WTC11 (cell line): ENCODE results near the gene GRM4. TPM values are rescaled to one million over a fixed set of nuclear protein-coding genes. Genes with fewer than 3 reads are reported as not detected.

Experiments
- ATAC-seq: fragments of 200-7000 bp; cut with Tn5 transposase; 2 replicates; pipeline ENCODE4 v1.10.0; 2021; ENCODE audit warnings: mild to moderate bottlenecking, moderate library complexity
- CTCF ChIA-PET: fragments of 300-600 bp; sonication (Branson Sonifier 250); formaldehyde crosslinking; loops from one replicate; lab custom pipeline; 2021; ENCODE audit warnings: antibody characterized with exemption; lab: Charles Lee
- POLR2A ChIA-PET: fragments of 350-600 bp; sonication (Branson Sonifier 250); formaldehyde crosslinking; loops from one replicate; lab custom pipeline; 2021; ENCODE audit warnings: antibody characterized with exemption; lab: Charles Lee
- DNase-seq: peaks from one replicate; pipeline ENCODE4 v3.0.0; 2021; ENCODE audit warnings: low spot score
- H3K27ac Mint-ChIP-seq: 2 replicates; pipeline ENCODE4 v1.8.0; 2021; ENCODE audit warnings: mixed read lengths
- H3K27me3 Mint-ChIP-seq: 2 replicates; pipeline ENCODE4 v1.8.0; 2021; ENCODE audit warnings: low read depth, mild to moderate bottlenecking, moderate library complexity, mixed read lengths
- H3K36me3 Mint-ChIP-seq: 2 replicates; pipeline ENCODE4 v1.8.0; 2021; ENCODE audit warnings: mixed read lengths
- H3K4me1 Mint-ChIP-seq: 2 replicates; pipeline ENCODE4 v1.8.0; 2022; ENCODE audit warnings: mixed read lengths
- H3K4me3 Mint-ChIP-seq: 2 replicates; pipeline ENCODE4 v1.8.0; 2021; ENCODE audit warnings: mild to moderate bottlenecking, moderate library complexity, mixed read lengths
- H3K9me3 Mint-ChIP-seq: 2 replicates; pipeline ENCODE4 v1.8.0; 2021; ENCODE audit warnings: mixed read lengths
- ATF1 ChIP-seq: sonication (generic); formaldehyde crosslinking; IDR thresholded peaks from 2 replicates; pipeline ENCODE4 v1.8.1; 2023; ENCODE audit warnings: mild to moderate bottlenecking, moderate library complexity, missing genetic modification reagents
- ELF4 ChIP-seq: sonication (generic); formaldehyde crosslinking; IDR thresholded peaks from 2 replicates; pipeline ENCODE4 v1.8.1; 2022; ENCODE audit warnings: low read depth, mild to moderate bottlenecking, moderate library complexity, missing genetic modification reagents
- FOXJ3 ChIP-seq: sonication (generic); formaldehyde crosslinking; IDR thresholded peaks from 2 replicates; pipeline ENCODE4 v1.9.0; 2021; ENCODE audit warnings: missing genetic modification reagents, mild to moderate bottlenecking, borderline replicate concordance
- GRHL2 ChIP-seq: fragments of 250-450 bp; sonication (Bioruptor Pico); IDR thresholded peaks from 2 replicates; pipeline ENCODE4 v1.8.0; 2022; ENCODE audit warnings: mild to moderate bottlenecking, moderate library complexity; ENCODE audit not compliant: insufficient replicate concordance, severe bottlenecking
- MYBL2 ChIP-seq: sonication (generic); formaldehyde crosslinking; IDR thresholded peaks from 2 replicates; pipeline ENCODE4 v1.8.1; 2023; ENCODE audit warnings: mild to moderate bottlenecking, moderate library complexity, missing genetic modification reagents
- NR1H2 ChIP-seq: sonication (generic); formaldehyde crosslinking; IDR thresholded peaks from 2 replicates; pipeline ENCODE4 v1.9.0; 2021; ENCODE audit warnings: mild to moderate bottlenecking, moderate library complexity, missing genetic modification reagents
- NR2C2 ChIP-seq: sonication (generic); formaldehyde crosslinking; IDR thresholded peaks from 2 replicates; pipeline ENCODE4 v1.8.0; 2022; ENCODE audit warnings: mild to moderate bottlenecking, missing genetic modification reagents
- total RNA-seq: library from RNA; stranded (reverse); gene quantifications from 3 replicates; pipeline ENCODE4 v1.2.3, GENCODE V29; 2021
- TF ChIP-seq, protein P1 (sequence below): sonication (generic); formaldehyde crosslinking; IDR thresholded peaks from 2 replicates; pipeline ENCODE4 v1.8.0; 2022; ENCODE audit warnings: mild to moderate bottlenecking, missing genetic modification reagents
- TF ChIP-seq, protein P2 (sequence below): fragments of 250-450 bp; sonication (Bioruptor Pico); IDR thresholded peaks from 2 replicates; pipeline ENCODE4 v1.9.0; 2021; ENCODE audit warnings: moderate library complexity, mild to moderate bottlenecking, inconsistent platforms, borderline replicate concordance
- TF ChIP-seq, protein P3 (sequence below): sonication (generic); formaldehyde crosslinking; IDR thresholded peaks from 2 replicates; pipeline ENCODE4 v1.8.1; 2023; ENCODE audit warnings: mild to moderate bottlenecking, missing genetic modification reagents, moderate library complexity
- TF ChIP-seq, protein P4 (sequence below): fragments of 250-450 bp; sonication (Bioruptor Pico); IDR thresholded peaks from 2 replicates; pipeline ENCODE4 v2.1.2; 2022; ENCODE audit warnings: mild to moderate bottlenecking, moderate library complexity
- TF ChIP-seq, protein P5 (sequence below): sonication (generic); formaldehyde crosslinking; IDR thresholded peaks from 2 replicates; pipeline ENCODE4 v1.8.0; 2022; ENCODE audit warnings: mild to moderate bottlenecking, missing genetic modification reagents
- TF ChIP-seq, protein P6 (sequence below): sonication (generic); formaldehyde crosslinking; IDR thresholded peaks from 2 replicates; pipeline ENCODE4 v1.8.1; 2022; ENCODE audit warnings: low read depth, missing genetic modification reagents, borderline replicate concordance
- TF ChIP-seq, protein P7 (sequence below): fragments of 250-450 bp; sonication (Bioruptor Pico); IDR thresholded peaks from 2 replicates; pipeline ENCODE4 v1.9.0; 2021; ENCODE audit warnings: mild to moderate bottlenecking

Gene GRM4
- total RNA-seq, 1 experiment from 2014 or later: 34.5 TPM

DNA sequence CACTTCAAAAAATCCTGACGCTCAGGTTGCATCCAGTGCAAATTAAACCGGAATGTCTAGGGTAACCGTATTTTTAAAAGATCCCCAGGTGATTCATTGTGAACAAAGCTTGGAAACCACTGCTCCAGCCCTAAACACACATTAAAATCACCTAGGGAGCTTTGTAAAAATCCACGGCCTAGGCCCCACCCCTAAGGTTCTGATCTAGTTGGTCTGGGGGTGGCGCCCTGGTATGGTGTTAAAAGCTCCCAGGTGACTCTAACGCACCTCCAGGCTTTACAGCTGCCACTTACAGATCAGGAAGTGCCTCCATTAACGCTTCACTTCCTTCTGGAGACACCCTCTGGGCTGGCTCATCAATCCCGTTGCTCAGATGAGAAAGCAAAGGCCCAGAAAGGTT is 92.2 kb downstream of the GRM4 start (continued):
- TF ChIP-seq, protein P1, sequence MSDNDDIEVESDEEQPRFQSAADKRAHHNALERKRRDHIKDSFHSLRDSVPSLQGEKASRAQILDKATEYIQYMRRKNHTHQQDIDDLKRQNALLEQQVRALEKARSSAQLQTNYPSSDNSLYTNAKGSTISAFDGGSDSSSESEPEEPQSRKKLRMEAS (CRISPR knock-in tag): no peak
- TF ChIP-seq, protein P2, sequence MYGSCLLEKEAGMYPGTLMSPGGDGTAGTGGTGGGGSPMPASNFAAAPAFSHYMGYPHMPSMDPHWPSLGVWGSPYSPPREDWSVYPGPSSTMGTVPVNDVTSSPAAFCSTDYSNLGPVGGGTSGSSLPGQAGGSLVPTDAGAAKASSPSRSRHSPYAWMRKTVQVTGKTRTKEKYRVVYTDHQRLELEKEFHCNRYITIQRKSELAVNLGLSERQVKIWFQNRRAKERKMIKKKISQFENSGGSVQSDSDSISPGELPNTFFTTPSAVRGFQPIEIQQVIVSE (CRISPR knock-in tag): no peak

DNA sequence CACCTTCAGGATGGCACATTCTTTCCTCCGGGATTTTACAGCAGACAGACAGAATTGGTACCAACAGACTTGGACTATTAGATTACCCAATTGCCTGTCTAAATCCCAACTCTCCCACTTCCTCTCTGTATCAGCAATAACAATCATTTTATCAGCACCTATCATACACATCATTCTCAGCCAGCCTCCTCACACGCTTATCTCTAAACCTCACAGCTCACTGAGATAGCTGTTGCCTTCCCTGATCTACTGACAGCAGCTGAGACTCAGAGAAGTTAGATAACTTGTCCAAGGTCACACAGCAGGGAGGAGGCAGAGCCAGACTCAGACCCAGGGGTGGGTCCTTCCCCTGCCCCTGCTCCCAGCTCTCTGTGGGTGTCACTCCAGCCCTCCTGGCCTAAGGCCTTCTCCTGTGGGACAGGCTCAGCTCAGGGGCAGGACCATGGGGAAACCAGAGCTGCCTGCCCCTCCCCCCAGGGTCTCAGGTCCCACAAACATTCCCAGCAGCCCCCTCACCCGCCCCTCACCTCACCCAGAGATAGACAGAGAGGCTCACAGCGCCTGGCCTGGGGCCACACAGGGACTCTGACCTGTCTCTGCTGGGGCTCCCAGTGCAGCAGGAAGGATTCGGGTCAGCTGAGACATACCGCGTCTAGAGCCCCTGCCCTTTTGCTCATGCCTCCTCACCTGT is 92.8 kb downstream of the GRM4 start:
- Mint-ChIP-seq H3K27me3 (no peaks in the 10 kb centered on the region; the same call in 1 of the 2 replicates), H3K36me3 (no peaks in the 10 kb centered on the region; the same call in 1 of the 2 replicates), H3K4me3 (no peak overlapping the region), H3K4me1 (peaks cover 64% of the 10 kb centered on the region), H3K9me3 (no peaks in the 10 kb centered on the region), H3K27ac (no peak overlapping the region)
- ATAC-seq: no peak; the same call in 1 of the 2 replicates
- POLR2A ChIA-PET: no interaction called here
- CTCF ChIA-PET: interaction anchor here (0.5 to 5.2 kb wide), 19 partner anchors 7 to 923 kb away, joined by 3 to 187 read pairs (median 5); partner anchors contain the start of gene GRM4
- no peak for TF ChIP-seq MYBL2 (CRISPR knock-in tag)
- TF ChIP-seq ELF4 (CRISPR knock-in tag): no peak
- TF ChIP-seq, protein P3, sequence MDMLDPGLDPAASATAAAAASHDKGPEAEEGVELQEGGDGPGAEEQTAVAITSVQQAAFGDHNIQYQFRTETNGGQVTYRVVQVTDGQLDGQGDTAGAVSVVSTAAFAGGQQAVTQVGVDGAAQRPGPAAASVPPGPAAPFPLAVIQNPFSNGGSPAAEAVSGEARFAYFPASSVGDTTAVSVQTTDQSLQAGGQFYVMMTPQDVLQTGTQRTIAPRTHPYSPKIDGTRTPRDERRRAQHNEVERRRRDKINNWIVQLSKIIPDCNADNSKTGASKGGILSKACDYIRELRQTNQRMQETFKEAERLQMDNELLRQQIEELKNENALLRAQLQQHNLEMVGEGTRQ: no peak
- TF ChIP-seq, protein P4, sequence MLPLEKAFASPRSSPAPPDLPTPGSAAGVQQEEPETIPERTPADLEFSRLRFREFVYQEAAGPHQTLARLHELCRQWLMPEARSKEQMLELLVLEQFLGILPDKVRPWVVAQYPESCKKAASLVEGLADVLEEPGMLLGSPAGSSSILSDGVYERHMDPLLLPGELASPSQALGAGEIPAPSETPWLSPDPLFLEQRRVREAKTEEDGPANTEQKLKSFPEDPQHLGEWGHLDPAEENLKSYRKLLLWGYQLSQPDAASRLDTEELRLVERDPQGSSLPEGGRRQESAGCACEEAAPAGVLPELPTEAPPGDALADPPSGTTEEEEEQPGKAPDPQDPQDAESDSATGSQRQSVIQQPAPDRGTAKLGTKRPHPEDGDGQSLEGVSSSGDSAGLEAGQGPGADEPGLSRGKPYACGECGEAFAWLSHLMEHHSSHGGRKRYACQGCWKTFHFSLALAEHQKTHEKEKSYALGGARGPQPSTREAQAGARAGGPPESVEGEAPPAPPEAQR: no peak
- TF ChIP-seq, protein P5, sequence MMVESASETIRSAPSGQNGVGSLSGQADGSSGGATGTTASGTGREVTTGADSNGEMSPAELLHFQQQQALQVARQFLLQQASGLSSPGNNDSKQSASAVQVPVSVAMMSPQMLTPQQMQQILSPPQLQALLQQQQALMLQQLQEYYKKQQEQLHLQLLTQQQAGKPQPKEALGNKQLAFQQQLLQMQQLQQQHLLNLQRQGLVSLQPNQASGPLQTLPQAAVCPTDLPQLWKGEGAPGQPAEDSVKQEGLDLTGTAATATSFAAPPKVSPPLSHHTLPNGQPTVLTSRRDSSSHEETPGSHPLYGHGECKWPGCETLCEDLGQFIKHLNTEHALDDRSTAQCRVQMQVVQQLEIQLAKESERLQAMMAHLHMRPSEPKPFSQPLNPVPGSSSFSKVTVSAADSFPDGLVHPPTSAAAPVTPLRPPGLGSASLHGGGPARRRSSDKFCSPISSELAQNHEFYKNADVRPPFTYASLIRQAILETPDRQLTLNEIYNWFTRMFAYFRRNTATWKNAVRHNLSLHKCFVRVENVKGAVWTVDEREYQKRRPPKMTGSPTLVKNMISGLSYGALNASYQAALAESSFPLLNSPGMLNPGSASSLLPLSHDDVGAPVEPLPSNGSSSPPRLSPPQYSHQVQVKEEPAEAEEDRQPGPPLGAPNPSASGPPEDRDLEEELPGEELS (CRISPR knock-in tag): no peak
- no peak for TF ChIP-seq NR1H2
- no peak for TF ChIP-seq GRHL2 (CRISPR knock-in tag)
- no peak for TF ChIP-seq NR2C2
- no peak for TF ChIP-seq ATF1 (CRISPR knock-in tag)
- no peak for TF ChIP-seq FOXJ3 (CRISPR knock-in tag)
- DNase-seq: no peak

DNA sequence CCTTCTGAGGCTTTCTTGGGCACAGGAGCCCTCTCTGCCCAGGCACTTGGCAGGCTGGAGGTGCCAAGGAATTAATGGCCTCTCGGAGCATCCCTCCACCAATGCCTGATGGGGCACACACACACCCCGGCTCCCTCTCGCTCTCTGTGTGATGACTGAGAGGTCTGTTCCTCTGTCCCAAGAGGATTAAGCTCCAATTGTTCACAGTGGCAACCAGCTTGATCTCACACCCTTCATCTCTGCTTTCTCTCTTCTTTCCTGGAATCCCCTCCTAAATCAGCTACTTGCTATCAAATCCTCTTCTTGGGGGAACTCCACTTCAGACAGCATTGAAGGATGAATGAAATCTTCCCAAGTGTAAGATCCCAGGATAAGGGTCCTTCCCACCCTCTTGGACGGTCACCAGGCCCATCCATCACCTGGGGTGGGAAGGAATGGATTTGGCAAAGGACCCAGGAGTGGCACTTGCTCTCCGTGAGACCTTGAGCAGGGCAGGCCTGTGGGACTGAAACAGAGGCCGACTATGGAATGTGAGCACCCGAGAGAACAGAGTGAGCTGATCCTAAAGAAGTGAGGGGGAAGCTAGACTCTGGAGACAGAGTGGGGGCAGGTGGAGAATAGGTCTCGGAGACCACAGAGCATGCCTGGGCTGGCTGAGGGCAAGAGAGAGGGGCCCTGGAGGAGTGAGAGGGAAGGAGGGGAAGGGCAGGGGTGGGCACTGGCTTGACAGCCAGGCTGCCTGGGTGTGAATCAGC is 93.6 kb downstream of the GRM4 start:
- H3K4me3 Mint-ChIP-seq: no peak overlapping the region
- TF ChIP-seq, protein P6, sequence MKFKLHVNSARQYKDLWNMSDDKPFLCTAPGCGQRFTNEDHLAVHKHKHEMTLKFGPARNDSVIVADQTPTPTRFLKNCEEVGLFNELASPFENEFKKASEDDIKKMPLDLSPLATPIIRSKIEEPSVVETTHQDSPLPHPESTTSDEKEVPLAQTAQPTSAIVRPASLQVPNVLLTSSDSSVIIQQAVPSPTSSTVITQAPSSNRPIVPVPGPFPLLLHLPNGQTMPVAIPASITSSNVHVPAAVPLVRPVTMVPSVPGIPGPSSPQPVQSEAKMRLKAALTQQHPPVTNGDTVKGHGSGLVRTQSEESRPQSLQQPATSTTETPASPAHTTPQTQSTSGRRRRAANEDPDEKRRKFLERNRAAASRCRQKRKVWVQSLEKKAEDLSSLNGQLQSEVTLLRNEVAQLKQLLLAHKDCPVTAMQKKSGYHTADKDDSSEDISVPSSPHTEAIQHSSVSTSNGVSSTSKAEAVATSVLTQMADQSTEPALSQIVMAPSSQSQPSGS (CRISPR knock-in tag): no peak
- TF ChIP-seq FOXJ3 (CRISPR knock-in tag) (no peak), GRHL2 (CRISPR knock-in tag) (no peak)
- TF ChIP-seq, protein P7, sequence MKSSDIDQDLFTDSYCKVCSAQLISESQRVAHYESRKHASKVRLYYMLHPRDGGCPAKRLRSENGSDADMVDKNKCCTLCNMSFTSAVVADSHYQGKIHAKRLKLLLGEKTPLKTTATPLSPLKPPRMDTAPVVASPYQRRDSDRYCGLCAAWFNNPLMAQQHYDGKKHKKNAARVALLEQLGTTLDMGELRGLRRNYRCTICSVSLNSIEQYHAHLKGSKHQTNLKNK: no peak
- no peak overlapping the region; the same call in 1 of the 2 replicates for H3K27ac Mint-ChIP-seq
- ChIA-PET POLR2A (no interaction called here), CTCF (interaction anchor here (0.6 to 5.2 kb wide), 11 partner anchors 9 to 924 kb away, joined by 3 to 187 read pairs (median 5); partner anchors contain the start of gene GRM4)
- ATAC-seq (no peak), DNase-seq (no peak)
- no peaks in the 10 kb centered on the region for H3K27me3 Mint-ChIP-seq
- no peaks in the 10 kb centered on the region for H3K36me3 Mint-ChIP-seq
- no peaks in the 10 kb centered on the region for H3K9me3 Mint-ChIP-seq
- H3K4me1 Mint-ChIP-seq: peaks cover 56% of the 10 kb centered on the region
